Dedifferentiated amniotic fluid mesenchymal stem cell (primary cell): Measurements from ENCODE around the gene BLMH.
"Not testable (repeated sequence)": the region's sequence is repeated elsewhere in the genome, so short reads cannot be mapped to it uniquely, and the experiment has no call there.

ENCODE experiments used
- DNase-seq: peaks from one replicate; pipeline ENCODE4 v3.0.0-alpha.2; 2016; ENCODE audit errors: extremely low spot score

The BLMH gene

GRCh38 chr17:30249460-30249859 lies 42.3 kb downstream of the BLMH start:
- no peak for DNase-seq

- no peak for DNase-seq
Measured at GRCh38 chr17:30248786-30249185, 43.0 kb downstream of the BLMH start.

- no peak for DNase-seq
Measured at GRCh38 chr17:30246460-30246859, 45.3 kb downstream of the BLMH start.

GRCh38 chr17:30244853-30245385 lies 46.8 kb downstream of the BLMH start:
- no peak for DNase-seq

- no peak for DNase-seq
Measured at GRCh38 chr17:30243568-30243967, 48.2 kb downstream of the BLMH start.

GRCh38 chr17:30243002-30243401 lies 48.7 kb downstream of the BLMH start:
- no peak for DNase-seq

GRCh38 chr17:30241051-30241450 lies 50.7 kb downstream of the BLMH start:
- DNase-seq: no peak

- DNase-seq: no peak
Measured at GRCh38 chr17:30240177-30240576, 51.6 kb downstream of the BLMH start.

GRCh38 chr17:30239089-30239462 lies 52.7 kb downstream of the BLMH start:
- no peak for DNase-seq

- DNase-seq: no peak
Measured at GRCh38 chr17:30238387-30239088, 53.2 kb downstream of the BLMH start.

GRCh38 chr17:30238003-30238344 lies 53.8 kb downstream of the BLMH start:
- DNase-seq: no peak

GRCh38 chr17:30237296-30238002 lies 54.3 kb downstream of the BLMH start:
- DNase-seq: no peak

- DNase-seq: no peak
Measured at GRCh38 chr17:30236766-30237165, 55.0 kb downstream of the BLMH start.

- DNase-seq: no peak
Measured at GRCh38 chr17:30236297-30236624, 55.5 kb downstream of the BLMH start.

- DNase-seq: no peak
Measured at GRCh38 chr17:30235386-30236296, 56.1 kb downstream of the BLMH start, which contains the start of gene SLC6A4. Gene SLC6A4 (minus strand): TSS chr17:30235697. CDS start chr17:30221958, 13,739 bp downstream.

GRCh38 chr17:30234964-30235363 lies 56.8 kb downstream of the BLMH start:
- DNase-seq: no peak

GRCh38 chr17:30234296-30234695 lies 57.4 kb downstream of the BLMH start:
- DNase-seq: no peak

- DNase-seq: no peak
Measured at GRCh38 chr17:30232824-30233427, 58.8 kb downstream of the BLMH start.

GRCh38 chr17:30232015-30232823 lies 59.5 kb downstream of the BLMH start:
- DNase-seq: no peak

- DNase-seq: no peak
Measured at GRCh38 chr17:30230596-30231125, 61.1 kb downstream of the BLMH start.

- DNase-seq: not testable (repeated sequence)
Measured at GRCh38 chr17:30230009-30230408, 61.7 kb downstream of the BLMH start.
